Superior temporal gyrus (tissue), 1 donor: Measurements from ENCODE around the gene ZNF22.

Source experiments
- DNase-seq: peaks from one replicate; pipeline ENCODE4 v3.0.0-alpha.2; 2016; ENCODE audit errors: extremely low spot score

The ZNF22 gene

GRCh38 chr10:44977287-44978212, 23.2 kb upstream of the ZNF22 start:
- DNase-seq: no peak

GRCh38 chr10:44978213-44978569, 22.5 kb upstream of the ZNF22 start:
- DNase-seq: no peak

- DNase-seq: no peak
These were observed 22.0 kb upstream of the ZNF22 start, which contains the start of gene DEPP1 for GRCh38 chr10:44978570-44979280. TSS of gene DEPP1 (minus strand) at chr10:44978809. CDS start at chr10:44978030, 779 bp downstream.

GRCh38 chr10:44979281-44980191, 21.2 kb upstream of the ZNF22 start:
- no peak for DNase-seq

GRCh38 chr10:44980309-44981171, 20.2 kb upstream of the ZNF22 start:
- DNase-seq: no peak

GRCh38 chr10:44981172-44982113, 19.3 kb upstream of the ZNF22 start:
- peak; percentile 71 for DNase-seq

GRCh38 chr10:44982114-44982460, 18.6 kb upstream of the ZNF22 start:
- no peak for DNase-seq

GRCh38 chr10:44982496-44982895, 18.2 kb upstream of the ZNF22 start:
- DNase-seq: no peak

GRCh38 chr10:44983066-44983894, 17.4 kb upstream of the ZNF22 start:
- no peak for DNase-seq

- no peak for DNase-seq
These were observed 16.8 kb upstream of the ZNF22 start for GRCh38 chr10:44983895-44984278.

GRCh38 chr10:44984671-44985101, 16.0 kb upstream of the ZNF22 start:
- DNase-seq: no peak

- no peak for DNase-seq
These were observed 15.5 kb upstream of the ZNF22 start for GRCh38 chr10:44985175-44985681.

- DNase-seq: no peak
These were observed 14.5 kb upstream of the ZNF22 start for GRCh38 chr10:44986179-44986578.

- no peak for DNase-seq
These were observed 14.1 kb upstream of the ZNF22 start for GRCh38 chr10:44986670-44987069.

GRCh38 chr10:44988957-44989585, 11.7 kb upstream of the ZNF22 start:
- no peak for DNase-seq

GRCh38 chr10:44989597-44990301, 11.0 kb upstream of the ZNF22 start:
- DNase-seq: no peak

- DNase-seq: no peak
These were observed 10.4 kb upstream of the ZNF22 start for GRCh38 chr10:44990302-44990655.

- no peak for DNase-seq
These were observed 9.8 kb upstream of the ZNF22 start for GRCh38 chr10:44990965-44991364.
